Right forelimb (tissue), 1 donor: ENCODE results near the gene PRMT7.
"Not testable (repeated sequence)": the region's sequence is repeated elsewhere in the genome, so short reads cannot be mapped to it uniquely, and the experiment has no call there.

Source experiments
- DNase-seq: peaks from one replicate; pipeline ENCODE4 v3.0.0-alpha.2; 2018

PRMT7 gene

GRCh38 chr16:68284847-68285246, 26.0 kb upstream of the PRMT7 start:
- no peak for DNase-seq

GRCh38 chr16:68285683-68286082, 25.1 kb upstream of the PRMT7 start:
- no peak for DNase-seq

- DNase-seq: no peak
Measured at GRCh38 chr16:68286153-68287074, 24.4 kb upstream of the PRMT7 start.

GRCh38 chr16:68287276-68288251, 23.3 kb upstream of the PRMT7 start:
- no peak for DNase-seq

GRCh38 chr16:68288252-68288650, 22.6 kb upstream of the PRMT7 start:
- no peak for DNase-seq

- not testable (repeated sequence) for DNase-seq
Measured at GRCh38 chr16:68288796-68289195, 22.0 kb upstream of the PRMT7 start.

- DNase-seq: no peak
Measured at GRCh38 chr16:68289202-68289601, 21.6 kb upstream of the PRMT7 start.

GRCh38 chr16:68289621-68290329, 21.0 kb upstream of the PRMT7 start:
- DNase-seq: no peak

- DNase-seq: no peak
Measured at GRCh38 chr16:68290450-68290849, 20.4 kb upstream of the PRMT7 start.

GRCh38 chr16:68291227-68291626, 19.6 kb upstream of the PRMT7 start:
- no peak for DNase-seq

GRCh38 chr16:68292425-68292824, 18.4 kb upstream of the PRMT7 start:
- DNase-seq: no peak

GRCh38 chr16:68296291-68296690, 14.5 kb upstream of the PRMT7 start:
- DNase-seq: no peak

GRCh38 chr16:68296693-68297092, 14.1 kb upstream of the PRMT7 start:
- no peak for DNase-seq

- DNase-seq: no peak
Measured at GRCh38 chr16:68297908-68298307, 12.9 kb upstream of the PRMT7 start.

- no peak for DNase-seq
Measured at GRCh38 chr16:68298312-68298711, 12.5 kb upstream of the PRMT7 start.

- DNase-seq: no peak
Measured at GRCh38 chr16:68298907-68299561, 11.8 kb upstream of the PRMT7 start.

GRCh38 chr16:68299571-68300453, 11.0 kb upstream of the PRMT7 start:
- no peak for DNase-seq

GRCh38 chr16:68300734-68301459, 9.9 kb upstream of the PRMT7 start:
- no peak for DNase-seq

- DNase-seq: no peak
Measured at GRCh38 chr16:68306633-68307032, 4.2 kb upstream of the PRMT7 start.

- DNase-seq: no peak
Measured at GRCh38 chr16:68309799-68310198, 1.0 kb upstream of the PRMT7 start.

- no peak for DNase-seq
Measured at GRCh38 chr16:68310437-68310773, 414 bp upstream of the PRMT7 start.
